Heart left ventricle (tissue), 16 donors: ENCODE measurements around the gene NECAB2. TPM values are rescaled to one million over a fixed set of nuclear protein-coding genes. Genes with fewer than 3 reads are reported as not detected.
A peak's percentile ranks its signal among the peaks of the same experiment; 100 is the strongest.

Experiments used
- ATAC-seq, 4 donors: fragments of 200-7000 bp; cut with Tn5 transposase; one replicate each; pipeline ENCODE4 v1.9.1; 2020 to 2022; ENCODE audit warnings: moderate library complexity in 4 of 4, mild to moderate bottlenecking in 3 of 4, moderate number of reproducible peaks in 1 of 4
- DNase-seq, 5 donors: peaks; one replicate each; pipeline ENCODE4 v3.0.0-alpha.2; 2020
- H3K27ac ChIP-seq, 12 donors: fragments of 200-600 bp; sonication (generic) in 4 of 12; one replicate each; pipeline versions ENCODE4 v1.5.0 to v1.8.0; 2016 to 2022; ENCODE audit warnings: mild to moderate bottlenecking in 2 of 12
- H3K27me3 ChIP-seq, 9 donors: fragments of 200-600 bp; sonication (generic) in 2 of 9; one replicate each; pipeline versions ENCODE4 v1.5.1 to v1.8.0; 2016 to 2022; ENCODE audit warnings: mild to moderate bottlenecking in 3 of 9
- H3K36me3 ChIP-seq, 9 donors: fragments of 200-600 bp; sonication (generic) in 2 of 9; one replicate each; pipeline versions ENCODE4 v1.5.0 to v1.8.0; 2018 to 2022; ENCODE audit warnings: mild to moderate bottlenecking in 2 of 9
- H3K4me1 ChIP-seq, 12 donors: fragments of 200-600 bp; sonication (generic) in 4 of 12; one replicate each; pipeline versions ENCODE4 v1.5.0 to v1.8.0; 2016 to 2022; ENCODE audit warnings: mild to moderate bottlenecking in 3 of 12
- H3K4me3 ChIP-seq, 12 donors: fragments of 200-600 bp; sonication (generic) in 4 of 12; one replicate each; pipeline versions ENCODE4 v1.5.0 to v1.8.0; 2017 to 2022; ENCODE audit warnings: mild to moderate bottlenecking in 9 of 12, moderate library complexity in 4 of 12
- H3K9me3 ChIP-seq, 12 donors: fragments of 200-600 bp; sonication (generic) in 4 of 12; one replicate each; pipeline versions ENCODE4 v1.5.0 to v1.8.0; 2016 to 2022; ENCODE audit warnings: mild to moderate bottlenecking in 1 of 12
- POLR2A ChIP-seq, 2 donors: fragments of 450-650 bp; IDR thresholded peaks; one replicate each; pipeline ENCODE4 v1.6.1; 2017; ENCODE audit warnings: antibody characterized with exemption in 2 of 2, mild to moderate bottlenecking in 2 of 2, moderate library complexity in 2 of 2
- WGBS, 4 donors: extraction: QIAGEN DNeasy Blood & Tissue Kit in 2 of 4; methylation state at CpG; one replicate each; pipeline versions ENCODE4 v1.1.5 to v1.1.7; 2013 to 2018; 5-methylcytosine and 5-hydroxymethylcytosine counted together
- intact Hi-C, 10 donors: fragments of 100-400 bp; cut with DNase I; formaldehyde crosslinking; loops; one replicate each; pipeline versions ENCODE4 v1.11.1 to v1.14.2; 2022
- polyA plus RNA-seq, 2 donors: library from polyadenylated mRNA; stranded (reverse); fragments of 200-250 nt; gene quantifications; one replicate each; pipeline ENCODE4 v1.2.3, GENCODE V29; 2013
- total RNA-seq, 9 donors: library from RNA; depleted of rRNA in 2 of 9; stranded (reverse); fragments of >200 nt in 2 of 9; fragmentation: NEBNext Ultra II Directional in 3 of 9; extraction: Animal tissue kit (Norgen Biotek cat#: 25700) in 3 of 9; gene quantifications; one replicate each; pipeline versions ENCODE4 v1.1.0 to v1.2.4, GENCODE V29; 2016 to 2023
- TF ChIP-seq, protein P1 (sequence below), 12 donors: fragments of 200-600 bp; sonication (generic) in 4 of 12; IDR thresholded peaks; one replicate each; pipeline versions ENCODE4 v1.5.0 to v1.8.0; 2018 to 2022; ENCODE audit warnings: antibody characterized with exemption in 12 of 12, mild to moderate bottlenecking in 5 of 12
- donor health status: ischemic (EF 13 %, LVEDD 7.1; RV severe dilation, severe dysfunction).
- donor health status: healthy with polysubstance abuse.
- donor health status: DM: no; HTN: yes; CAD: no.
- donor health status: DM: no; HTN: no; CAD: no.
- donor health status: ischemic (EF 25% LVEDD 6.9; RV normal size, moderate dysfunction).
- donor health status: ischemic (EF 25% LVEDD 5.7; RV mildly dilated, moderate dysfunction).
- donor health status: healthy.
- donor health status: DM: yes; HTN: yes; CAD: no.
- donor health status: ischemic (EF 35%, LVEDD 5.7; RV mildly dilated, moderate dysfunction).
- donor health status: nonischemic (EF 11% LVEDD 7.7; RV severe dilation, severe dysfunction).
- donor health status: DM: yes; HTN: yes; CAD: no.
- donor health status: PGD.
- donor health status: ischemic (EF 29% LVEDD 5.4; RV normal size, mild dysfunction).
- donor health status: nonischemic (EF 23%, LVEDD 6.1; RV moderate dilation, normal function).

The NECAB2 gene
- total and polyA plus RNA-seq, 11 donors, result 0.24 to 2.1 (median 0.88) TPM; not detected in 2

DNA sequence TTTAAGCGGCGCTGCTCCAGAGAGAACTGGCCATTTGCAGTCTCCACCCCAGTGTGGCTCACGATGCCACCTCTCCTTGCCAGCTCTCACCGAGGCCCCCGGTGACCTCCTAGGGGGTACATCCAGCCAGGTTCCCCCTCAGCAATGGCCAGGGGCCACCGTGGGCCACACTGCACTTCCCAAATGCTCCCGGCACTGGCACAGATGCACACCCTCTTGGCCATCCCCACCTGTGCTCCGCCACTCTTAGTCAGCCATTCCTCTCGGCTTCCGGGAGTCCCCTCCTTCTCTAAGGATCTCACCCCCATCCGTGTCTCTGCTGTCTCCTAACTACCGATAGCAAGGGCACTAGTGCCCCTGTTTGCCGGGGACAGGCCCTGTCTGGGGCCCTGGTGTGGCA lies 43.4 kb upstream of the NECAB2 start:
- Histone ChIP-seq H3K4me1 (peaks cover 0 to 18% (median 8%) of the 10 kb centered on the region in 12 donors), H3K4me3 (no peak overlapping the region), H3K36me3 (peaks cover 0 to 27% (median 15%) of the 10 kb centered on the region in 9 donors), H3K27ac (no peak overlapping the region), H3K9me3 (no peaks in the 10 kb centered on the region), H3K27me3 (no peaks in the 10 kb centered on the region)
- DNase-seq (peak in 2 of 5 donors; percentile 21 to 40), ATAC-seq (no peak)
- 86 to 94% (median 89%) methylated on average over 11 to 13 of the region's 13 CpGs for WGBS, 4 donors
- intact Hi-C loops, result loop anchor here in 3 of 10 donors (5.0 to 10.0 kb wide), 2 partner anchors 97 to 100 kb away; no protein-coding TSS in a partner anchor
- TF ChIP-seq, protein P1, sequence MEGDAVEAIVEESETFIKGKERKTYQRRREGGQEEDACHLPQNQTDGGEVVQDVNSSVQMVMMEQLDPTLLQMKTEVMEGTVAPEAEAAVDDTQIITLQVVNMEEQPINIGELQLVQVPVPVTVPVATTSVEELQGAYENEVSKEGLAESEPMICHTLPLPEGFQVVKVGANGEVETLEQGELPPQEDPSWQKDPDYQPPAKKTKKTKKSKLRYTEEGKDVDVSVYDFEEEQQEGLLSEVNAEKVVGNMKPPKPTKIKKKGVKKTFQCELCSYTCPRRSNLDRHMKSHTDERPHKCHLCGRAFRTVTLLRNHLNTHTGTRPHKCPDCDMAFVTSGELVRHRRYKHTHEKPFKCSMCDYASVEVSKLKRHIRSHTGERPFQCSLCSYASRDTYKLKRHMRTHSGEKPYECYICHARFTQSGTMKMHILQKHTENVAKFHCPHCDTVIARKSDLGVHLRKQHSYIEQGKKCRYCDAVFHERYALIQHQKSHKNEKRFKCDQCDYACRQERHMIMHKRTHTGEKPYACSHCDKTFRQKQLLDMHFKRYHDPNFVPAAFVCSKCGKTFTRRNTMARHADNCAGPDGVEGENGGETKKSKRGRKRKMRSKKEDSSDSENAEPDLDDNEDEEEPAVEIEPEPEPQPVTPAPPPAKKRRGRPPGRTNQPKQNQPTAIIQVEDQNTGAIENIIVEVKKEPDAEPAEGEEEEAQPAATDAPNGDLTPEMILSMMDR (IDR thresholded peaks at IDR 0.05), result no peak
- TF ChIP-seq POLR2A (IDR thresholded peaks at IDR 0.05), result no peak

DNA sequence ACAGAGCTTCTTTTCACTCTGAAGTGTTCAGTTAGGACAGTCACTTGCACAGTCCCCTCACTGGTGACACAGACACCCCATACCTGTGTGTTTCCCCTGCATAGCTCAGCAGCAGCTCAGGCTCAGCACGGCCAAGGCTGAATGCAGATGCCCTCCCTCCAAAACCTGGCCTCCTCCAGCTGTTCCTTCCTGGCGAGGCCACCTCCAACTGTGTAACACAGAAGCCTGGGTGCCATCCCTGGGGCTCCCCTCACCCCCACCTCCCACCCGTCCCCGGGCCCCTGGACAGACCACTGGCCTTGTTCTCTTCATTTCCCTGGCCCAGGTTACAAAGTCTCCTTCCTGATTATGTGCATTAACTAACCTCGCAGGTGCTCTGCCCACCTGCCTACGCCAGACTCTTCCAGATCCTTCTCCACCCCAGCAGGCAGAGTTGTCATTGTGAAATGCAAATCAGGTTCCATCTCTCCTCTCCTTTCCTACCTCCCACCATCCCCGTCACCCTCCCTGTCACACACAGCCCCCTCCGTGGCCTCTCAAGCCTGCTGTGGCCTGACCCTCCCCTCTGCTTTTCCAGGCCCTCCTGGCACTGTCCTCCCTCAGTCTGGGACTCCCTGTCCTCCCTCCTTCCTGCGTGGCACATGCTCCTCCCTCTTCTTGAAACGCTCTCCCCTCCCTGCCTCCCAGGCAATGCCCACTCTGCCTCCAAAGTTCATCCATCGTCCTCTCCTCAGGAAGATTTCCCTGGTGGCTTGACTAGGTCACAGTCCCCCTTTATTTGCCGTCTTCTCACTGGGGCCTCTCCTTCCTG lies 42.7 kb upstream of the NECAB2 start:
- intact Hi-C loops, result loop anchor here in 1 of 10 donors (10.0 kb wide), 1 partner anchor 100 kb away; no protein-coding TSS in a partner anchor
- Histone ChIP-seq H3K27me3 (no peaks in the 10 kb centered on the region), H3K4me3 (no peak overlapping the region), H3K36me3 (peaks cover 0 to 21% (median 8%) of the 10 kb centered on the region in 9 donors), H3K27ac (no peak overlapping the region), H3K4me1 (peaks cover 0 to 23% (median 10%) of the 10 kb centered on the region in 12 donors), H3K9me3 (no peaks in the 10 kb centered on the region)
- 84 to 87% (median 85%) methylated on average over 12 of the region's 12 CpGs for WGBS, 4 donors
- no peak for ATAC-seq
- peak in 3 of 5 donors; percentile 21 to 54 (median 27) for DNase-seq
- TF ChIP-seq POLR2A (IDR thresholded peaks at IDR 0.05), result no peak
- TF ChIP-seq, protein P1 (IDR thresholded peaks at IDR 0.05), result no peak

DNA sequence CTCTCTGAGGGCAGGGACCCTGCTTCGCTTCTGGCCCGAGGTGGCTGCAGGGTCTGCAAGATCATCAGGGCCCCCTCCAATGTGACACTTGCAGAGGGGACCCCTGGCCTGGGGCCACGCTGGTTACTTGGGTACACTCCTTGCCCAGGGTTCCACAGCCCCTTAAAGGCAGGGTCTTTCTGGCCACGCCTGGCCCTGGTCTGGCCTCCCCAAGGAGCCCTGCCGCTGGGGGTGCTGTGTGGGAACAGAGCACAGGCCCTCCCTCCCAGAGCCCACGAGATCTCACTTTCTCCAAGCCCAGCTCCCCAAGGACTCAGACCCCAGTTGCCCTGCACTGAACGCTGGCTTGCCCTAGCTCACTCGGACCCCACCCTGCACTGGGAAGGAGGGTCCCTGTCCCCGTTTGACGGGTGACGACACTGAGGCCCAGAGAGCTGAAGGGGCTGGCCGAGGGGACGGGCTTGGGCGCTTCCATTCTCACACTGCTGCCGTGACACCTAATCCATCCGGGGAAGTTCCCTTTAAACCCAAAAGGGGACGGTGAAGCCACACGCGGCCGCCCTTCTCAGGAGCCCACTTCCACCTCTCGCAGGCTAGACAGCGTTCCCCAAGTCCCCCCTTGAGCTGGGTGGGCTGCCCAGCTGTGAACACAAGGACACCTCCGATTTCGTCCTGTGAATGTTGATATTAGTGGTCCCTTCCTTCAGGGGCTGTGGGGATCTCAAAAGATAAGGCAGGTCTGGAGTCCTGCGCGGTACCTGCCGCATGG lies 41.9 kb upstream of the NECAB2 start:
- TF ChIP-seq, protein P1 (IDR thresholded peaks at IDR 0.05), result no peak
- TF ChIP-seq POLR2A (IDR thresholded peaks at IDR 0.05), result no peak
- intact Hi-C loops, result loop anchor here in 1 of 10 donors (10.0 kb wide), 1 partner anchor 101 kb away; no protein-coding TSS in a partner anchor
- Histone ChIP-seq H3K27me3 (no peaks in the 10 kb centered on the region), H3K27ac (no peak overlapping the region), H3K36me3 (peaks cover 0 to 19% (median 6%) of the 10 kb centered on the region in 9 donors), H3K4me3 (no peak overlapping the region), H3K9me3 (no peaks in the 10 kb centered on the region), H3K4me1 (peaks cover 0 to 25% (median 11%) of the 10 kb centered on the region in 12 donors)
- DNase-seq (peak in 3 of 5 donors; percentile 22 to 54 (median 32)), ATAC-seq (peak in 2 of 4 donors; percentile 2 to 7)
- WGBS, 4 donors, result 57 to 70% (median 64%) methylated on average over 18 to 27 of the region's 27 CpGs
